NOMO-1 (cell line): Measurements from ENCODE around the gene NUP160.
A peak's percentile ranks its signal among the peaks of the same experiment; 100 is the strongest.
"Not testable (repeated sequence)": the region's sequence is repeated elsewhere in the genome, so short reads cannot be mapped to it uniquely, and the experiment has no call there.

Experiments used
- DNase-seq, 2 experiments: peaks; one replicate each; lab custom pipeline; 2025; ENCODE audit not compliant: unreplicated experiment in 2 of 2; lab: John Stamatoyannopoulos, UW

Gene NUP160

DNA sequence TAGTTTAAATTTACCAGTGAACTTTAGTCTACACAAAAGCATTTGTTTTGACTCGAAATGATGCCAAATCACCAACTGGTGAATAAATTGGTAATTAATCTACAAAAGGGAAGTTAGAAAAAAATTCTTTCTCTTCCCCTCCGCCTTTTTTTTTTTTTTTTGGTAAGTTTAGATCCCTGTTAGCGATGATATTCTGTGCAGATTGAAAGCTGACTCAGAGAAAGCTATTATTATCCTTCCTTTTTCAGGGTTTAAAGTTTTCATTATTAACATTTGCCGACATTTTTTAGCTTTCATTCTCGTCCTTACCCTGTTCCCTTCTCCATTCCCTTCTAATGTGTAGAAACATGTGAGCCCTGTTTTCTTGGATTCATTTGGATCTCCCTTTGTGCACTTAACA lies 16.8 kb upstream of the NUP160 start:
- peak in 1 of 2 experiments; percentile 58 for DNase-seq

GRCh38 chr11:47863898-47864430 lies 15.8 kb upstream of the NUP160 start:
- no peak for DNase-seq

DNA sequence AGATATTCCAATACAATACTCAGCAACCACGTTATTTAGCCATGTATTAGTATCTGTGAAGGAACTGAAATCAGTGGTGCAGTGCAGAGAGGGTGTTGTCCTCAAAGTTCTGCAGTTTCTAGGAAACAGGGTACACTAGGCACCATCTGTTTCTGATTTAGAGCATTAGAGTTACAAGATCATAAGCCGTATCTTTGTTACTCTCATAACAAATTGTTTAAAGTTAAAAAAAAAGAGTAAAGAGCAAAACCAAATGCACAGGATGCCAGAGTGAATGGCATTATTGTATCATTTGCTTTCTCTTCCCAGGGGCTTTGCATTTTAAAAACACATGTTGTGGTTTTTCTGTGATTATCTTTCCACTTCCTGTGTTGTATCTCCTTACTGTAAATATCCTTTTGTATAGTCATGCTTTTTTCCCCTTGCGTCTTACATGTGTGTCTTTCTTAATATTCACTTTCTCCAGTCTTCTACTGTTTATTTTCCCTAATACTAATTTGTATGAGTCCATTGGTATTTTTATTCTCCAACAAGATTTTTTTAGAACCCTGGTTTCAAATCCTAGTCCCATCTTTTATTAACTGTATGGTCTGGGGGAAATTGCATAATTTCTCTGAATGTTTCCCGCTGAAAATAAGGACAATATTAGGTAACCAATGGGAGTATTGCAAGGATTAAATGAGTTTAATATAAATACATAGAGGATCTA lies 15.2 kb upstream of the NUP160 start:
- DNase-seq: peak in 1 of 2 experiments; percentile 63

- no peak for DNase-seq
Measured at GRCh38 chr11:47861728-47862127, 13.6 kb upstream of the NUP160 start.

GRCh38 chr11:47860536-47860935 lies 12.4 kb upstream of the NUP160 start:
- DNase-seq: no peak

- peak; percentile 27 to 42 for DNase-seq
Measured at GRCh38 chr11:47857892-47858543, 9.9 kb upstream of the NUP160 start.

DNA sequence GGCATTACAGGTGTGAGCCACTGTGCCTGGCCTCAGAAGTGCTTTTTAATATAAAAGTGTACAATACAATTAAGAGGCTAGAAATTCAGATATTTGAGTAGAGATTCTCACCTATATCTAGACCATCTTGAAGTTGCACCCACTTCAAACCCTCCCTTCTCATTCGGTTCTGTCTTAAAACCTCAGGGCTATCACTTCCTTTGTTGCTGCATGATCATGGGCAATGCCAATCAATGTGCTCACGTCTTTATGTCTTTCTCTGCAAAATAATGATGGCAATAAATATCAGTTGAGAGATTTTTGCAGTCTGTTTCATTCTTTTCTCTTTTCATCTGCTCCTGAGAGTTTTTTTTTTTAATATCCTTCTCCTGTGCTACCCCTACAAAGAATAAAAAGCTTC lies 9.3 kb upstream of the NUP160 start:
- peak in 1 of 2 experiments; percentile 42 for DNase-seq

GRCh38 chr11:47856186-47856585 lies 8.0 kb upstream of the NUP160 start:
- no peak for DNase-seq

- peak in 1 of 2 experiments; percentile 13 for DNase-seq
Measured at GRCh38 chr11:47854667-47855066, 6.5 kb upstream of the NUP160 start.

GRCh38 chr11:47852053-47852452 lies 3.9 kb upstream of the NUP160 start:
- no peak for DNase-seq

DNA sequence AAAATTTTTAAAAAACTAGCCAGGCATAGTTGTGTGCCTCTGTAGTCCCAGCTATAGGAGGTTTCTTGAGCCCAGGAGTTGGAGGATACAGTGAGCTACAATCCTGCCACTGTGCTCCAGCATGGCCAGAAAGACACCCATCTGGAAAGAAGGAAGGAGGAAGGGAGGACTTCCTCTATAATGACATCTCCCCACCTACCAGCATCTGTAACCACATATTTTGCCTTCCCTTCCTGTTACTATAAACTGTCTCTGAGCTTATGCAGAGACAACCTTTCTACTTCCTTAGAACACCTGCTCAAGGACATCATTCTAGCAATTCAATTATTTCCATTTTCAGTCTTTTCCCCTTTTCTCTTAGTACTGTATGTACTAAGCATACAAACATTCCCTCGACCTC lies 2.2 kb upstream of the NUP160 start:
- DNase-seq: peak in 1 of 2 experiments; percentile 27

DNA sequence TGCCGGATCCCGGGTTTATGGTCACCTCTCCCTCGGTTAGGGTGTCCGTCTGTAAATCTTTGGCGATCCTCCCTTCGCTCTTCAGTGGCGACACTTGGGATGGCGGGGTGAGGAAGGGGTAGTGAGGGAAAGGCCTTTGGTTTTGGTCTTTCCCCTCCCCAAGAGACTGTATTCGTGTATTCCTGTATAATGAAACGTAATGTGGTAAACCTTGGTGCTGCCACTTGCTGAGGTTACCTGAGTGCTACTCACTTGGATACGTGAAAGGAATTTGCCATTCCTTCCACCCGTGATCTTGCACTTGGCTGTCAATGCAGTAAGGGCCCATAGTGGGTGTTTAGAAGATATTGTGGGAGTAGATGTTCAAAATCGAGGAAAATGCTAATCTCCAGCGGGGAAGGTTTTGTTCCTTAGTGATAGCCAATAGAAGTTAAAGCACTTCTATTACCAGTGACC lies 578 bp upstream of the NUP160 start:
- DNase-seq: no peak

DNA sequence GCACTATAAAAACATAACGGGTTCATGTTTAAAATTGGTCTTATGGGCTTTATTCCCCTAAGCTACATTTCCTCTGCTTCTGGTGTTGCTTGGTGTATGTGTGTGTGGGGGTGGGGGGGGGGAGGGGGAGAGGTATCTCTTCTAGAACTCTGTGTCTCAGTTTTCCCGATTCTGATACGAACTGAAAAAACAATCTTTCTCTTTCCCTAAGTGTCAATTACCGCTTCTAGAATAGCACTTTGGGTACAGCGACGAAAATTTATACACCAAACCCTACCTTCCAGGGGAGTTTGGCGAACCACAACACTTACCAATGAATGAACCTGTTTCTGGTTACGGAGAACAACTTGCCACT lies 636 bp downstream of the NUP160 start:
- no peak for DNase-seq

GRCh38 chr11:47846998-47847397 lies 1.2 kb downstream of the NUP160 start:
- no peak for DNase-seq

DNA sequence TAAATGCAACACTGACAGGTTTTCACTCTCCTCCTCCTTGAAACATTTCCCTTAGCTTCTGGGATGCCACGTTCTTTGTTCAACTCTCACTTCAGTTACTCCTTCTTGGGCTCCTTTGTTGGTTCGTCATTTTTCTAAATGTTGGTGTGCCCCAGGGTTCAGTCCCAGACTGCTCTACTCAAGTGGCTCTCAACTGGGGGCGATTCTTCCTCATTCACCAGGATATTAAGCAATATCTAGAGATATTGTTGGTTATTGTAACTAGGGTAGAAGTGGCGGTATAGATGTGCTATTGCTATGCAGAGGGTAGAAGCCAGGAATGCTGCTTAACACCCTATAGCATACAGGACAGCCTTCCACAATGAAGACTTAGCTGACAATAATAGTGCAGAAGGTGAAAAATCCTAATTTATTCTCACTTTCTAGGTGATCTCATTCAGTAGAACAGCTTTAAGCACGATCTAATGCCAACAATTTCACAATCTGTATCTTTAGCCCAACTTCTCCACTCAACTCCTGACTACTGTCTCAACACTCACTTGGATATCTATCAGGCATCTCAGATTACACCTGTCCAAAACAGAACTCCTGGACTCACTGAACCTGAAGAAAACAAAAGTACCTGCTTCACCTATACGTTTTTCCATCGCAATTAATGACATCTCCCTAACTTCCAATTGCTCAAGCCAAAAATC lies 4.6 kb downstream of the NUP160 start:
- DNase-seq: peak in 1 of 2 experiments; percentile 23

- DNase-seq: no peak
Measured at GRCh38 chr11:47842749-47843148, 5.4 kb downstream of the NUP160 start.

DNA sequence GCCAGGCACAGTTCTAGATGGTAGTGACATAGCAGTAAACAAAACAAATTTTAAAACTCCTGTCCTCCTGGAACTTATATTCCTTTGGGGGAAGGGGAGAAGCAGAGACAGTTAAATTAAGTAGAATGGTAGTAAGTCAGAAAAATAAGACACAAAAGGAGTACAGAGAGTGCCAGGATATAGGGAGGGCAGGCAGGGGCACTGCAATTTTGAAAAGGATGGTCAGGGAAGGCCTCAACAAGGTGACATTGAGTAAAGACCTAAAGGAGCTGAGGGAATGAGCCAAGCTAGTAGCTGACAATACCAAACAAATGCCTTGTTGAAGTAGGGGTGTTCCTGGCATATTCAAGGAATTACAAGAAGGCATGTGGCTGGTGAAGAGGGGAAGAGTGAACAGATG lies 10.2 kb downstream of the NUP160 start:
- no peak for DNase-seq

DNA sequence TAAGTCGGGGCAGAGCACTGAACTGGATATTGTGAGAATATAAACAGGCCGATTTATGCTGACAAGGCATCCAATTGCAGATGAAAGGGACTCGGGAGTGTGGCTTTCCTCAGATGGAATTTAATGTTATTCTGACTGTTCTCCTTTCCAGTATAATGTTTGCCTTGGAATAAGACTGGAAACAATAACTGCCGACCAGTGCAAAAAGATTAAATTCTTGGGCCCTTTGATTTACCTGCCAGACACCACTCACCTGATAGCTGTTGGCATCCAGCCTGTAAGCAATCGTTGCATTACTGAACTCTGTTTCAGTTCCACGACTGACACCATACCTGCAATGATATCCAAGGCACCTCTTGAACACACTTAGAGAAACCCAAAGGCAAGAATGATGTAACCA lies 10.9 kb downstream of the NUP160 start:
- no peak for DNase-seq

DNA sequence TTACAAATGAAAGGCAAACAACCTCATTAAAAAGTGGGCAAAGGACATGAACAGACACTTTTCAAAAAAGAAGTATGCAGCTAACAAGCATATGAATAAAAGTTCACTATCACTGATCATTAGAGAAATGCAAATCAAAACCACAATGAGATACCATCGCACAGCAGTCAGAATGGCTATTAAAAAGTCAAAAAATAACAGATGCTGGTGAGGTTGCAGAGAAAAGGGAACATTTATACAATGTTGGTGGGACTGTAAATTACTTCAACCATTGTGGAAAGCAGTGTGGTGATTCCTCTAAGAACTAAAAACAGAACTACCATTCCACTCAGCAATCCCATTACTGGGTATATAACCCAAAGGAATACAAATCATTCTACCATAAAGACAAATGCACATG lies 18.1 kb downstream of the NUP160 start:
- DNase-seq: not testable (repeated sequence)

DNA sequence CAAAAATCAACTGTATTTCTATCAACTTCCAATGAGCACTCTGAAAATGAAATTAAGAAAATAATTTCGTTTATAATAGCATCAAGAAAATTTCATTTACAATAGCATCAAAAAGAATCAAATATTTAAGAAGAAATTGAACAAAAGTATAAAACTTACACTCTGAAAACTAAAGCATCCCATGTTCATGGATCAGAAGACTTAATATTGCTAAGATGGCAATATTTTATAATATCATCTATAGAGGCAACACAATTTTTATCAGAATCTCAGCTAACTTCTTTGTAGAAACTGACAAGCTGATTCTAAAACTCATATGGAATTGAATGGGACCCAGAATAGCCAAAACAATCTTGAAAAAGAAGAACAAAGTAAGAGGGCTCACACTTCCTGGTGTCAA lies 19.9 kb downstream of the NUP160 start:
- DNase-seq: no peak

DNA sequence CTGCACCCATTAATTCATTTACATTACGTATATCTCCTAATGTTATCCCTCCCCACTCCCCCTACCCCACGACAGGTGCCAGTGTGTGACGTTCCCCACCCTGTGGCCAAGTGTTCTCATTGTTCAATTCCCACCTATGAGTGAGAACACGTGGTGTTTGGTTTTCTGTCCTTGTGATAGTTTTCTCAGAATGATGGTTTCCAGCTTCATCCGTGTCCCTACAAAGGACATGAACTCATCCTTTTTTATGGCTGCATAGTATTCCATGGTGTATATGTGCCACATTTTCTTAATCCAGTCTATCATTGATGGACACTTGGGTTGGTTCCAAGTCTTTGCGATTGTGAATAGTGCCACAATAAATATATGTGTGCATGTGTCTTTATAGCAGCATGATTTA lies 25.5 kb downstream of the NUP160 start:
- DNase-seq: not testable (repeated sequence)

DNA sequence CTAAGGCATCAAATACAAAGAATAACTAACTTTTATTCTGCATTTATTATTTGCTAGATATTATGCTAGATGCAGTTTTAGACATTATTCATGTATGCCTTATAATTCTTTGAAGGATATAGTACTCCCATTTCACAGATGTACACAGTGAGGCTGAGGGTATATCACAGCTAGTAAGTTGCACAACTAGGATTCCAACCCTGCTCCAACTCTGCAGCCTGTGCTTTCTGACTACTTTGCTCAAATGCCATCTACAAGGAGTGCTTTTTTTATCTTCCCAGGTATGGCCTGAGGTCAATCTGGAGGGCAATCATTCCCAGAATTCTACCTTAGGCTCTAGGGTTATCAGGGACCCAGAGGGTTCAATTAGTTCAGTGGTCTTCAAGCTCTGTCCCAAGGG lies 28.4 kb downstream of the NUP160 start:
- DNase-seq: no peak
